HepG2 (cell line): ENCODE measurements around the gene ATAD3C. TPM values are rescaled to one million over a fixed set of nuclear protein-coding genes. Genes with fewer than 3 reads are reported as not detected.

ENCODE experiments used
- ADNP ChIP-seq: sonication (generic); formaldehyde crosslinking; IDR thresholded peaks from 2 replicates; pipeline ENCODE4 v1.4.0; 2020; ENCODE audit warnings: missing genetic modification reagents
- CENPX ChIP-seq: sonication (generic); formaldehyde crosslinking; IDR thresholded peaks from 2 replicates; pipeline ENCODE4 v1.9.0; 2021; ENCODE audit warnings: mild to moderate bottlenecking, missing genetic modification reagents, moderate library complexity
- JARID2 ChIP-seq: sonication (generic); formaldehyde crosslinking; IDR thresholded peaks from 2 replicates; pipeline ENCODE4 v1.8.1; 2023; ENCODE audit warnings: missing genetic modification reagents, inconsistent platforms; ENCODE audit not compliant: insufficient replicate concordance
- KDM2A ChIP-seq: sonication (generic); formaldehyde crosslinking; IDR thresholded peaks from 2 replicates; pipeline ENCODE4 v1.4.0; 2020; ENCODE audit warnings: low read depth, missing genetic modification reagents, borderline replicate concordance
- MIER3 ChIP-seq: IDR thresholded peaks from 2 replicates; pipeline ENCODE4 v1.6.1; 2016; ENCODE audit warnings: missing compliant biosample characterization, borderline replicate concordance
- NR2C2 ChIP-seq: sonication (generic); formaldehyde crosslinking; IDR thresholded peaks from 2 replicates; pipeline ENCODE4 v1.4.0; 2020; ENCODE audit warnings: missing genetic modification reagents, mild to moderate bottlenecking, moderate library complexity, borderline replicate concordance
- NR2F6 ChIP-seq, 2 experiments: IDR thresholded peaks; 2 replicates each; pipeline ENCODE4 v1.6.1; 2016; ENCODE audit warnings: antibody characterized with exemption in 1 of 2, mild to moderate bottlenecking in 1 of 2
- SALL1 ChIP-seq: sonication (generic); formaldehyde crosslinking; IDR thresholded peaks from 2 replicates; pipeline ENCODE4 v1.8.0; 2022; ENCODE audit warnings: mild to moderate bottlenecking, missing genetic modification reagents
- WIZ ChIP-seq: sonication (generic); formaldehyde crosslinking; IDR thresholded peaks from 2 replicates; pipeline ENCODE4 v1.5.1; 2020; ENCODE audit warnings: mild to moderate bottlenecking, missing genetic modification reagents
- XBP1 ChIP-seq: sonication (generic); formaldehyde crosslinking; IDR thresholded peaks from 2 replicates; pipeline ENCODE4 v1.5.0; 2020; ENCODE audit warnings: missing genetic modification reagents
- XRCC5 ChIP-seq: fragments of 200-400 bp; formaldehyde crosslinking; optimal IDR thresholded peaks from 2 replicates; pipeline ENCODE3; 2017; ENCODE audit warnings: mild to moderate bottlenecking, low read length
- ZBTB20 ChIP-seq: sonication (generic); formaldehyde crosslinking; IDR thresholded peaks from 2 replicates; pipeline ENCODE4 v1.8.1; 2023; ENCODE audit warnings: missing genetic modification reagents, low read depth, mild to moderate bottlenecking, borderline replicate concordance
- ZKSCAN8 ChIP-seq: IDR thresholded peaks from 2 replicates; pipeline ENCODE4 v1.6.1; 2016; ENCODE audit warnings: borderline replicate concordance, missing genetic modification reagents, missing compliant biosample characterization
- ZNF570 ChIP-seq: sonication (generic); formaldehyde crosslinking; IDR thresholded peaks from 2 replicates; pipeline ENCODE4 v1.4.0; 2020; ENCODE audit warnings: mild to moderate bottlenecking, missing genetic modification reagents, borderline replicate concordance
- ZNF644 ChIP-seq: IDR thresholded peaks from 2 replicates; pipeline ENCODE4 v1.6.1; 2016; ENCODE audit warnings: low read depth
- polyA plus RNA-seq, 8 experiments: library from polyadenylated mRNA; depleted of rRNA in 3 of 8; stranded (reverse) in 7 of 8; unstranded in 1 of 8; fragments of >200 nt; fragmentation: Illumina TruSeq in 4 of 8; extraction: Trizol in 4 of 8; gene quantifications; 2 replicates each; pipeline versions ENCODE4 v1.2.1 to v1.2.3, GENCODE V29; 2011 to 2016; ENCODE audit warnings: low read depth in 4 of 8, missing spikeins in 1 of 8, mixed read lengths in 1 of 8; ENCODE audit not compliant: insufficient read depth in 1 of 8
- total RNA-seq, 5 experiments: library from RNA; depleted of rRNA; stranded (reverse); fragments of >200 nt; fragmentation: Illumina TruSeq; extraction: Trizol; gene quantifications; 2 replicates each; pipeline ENCODE4 v1.2.3, GENCODE V29; 2016; ENCODE audit warnings: low read depth in 1 of 5
- TF ChIP-seq, protein P1 (sequence below): IDR thresholded peaks from 2 replicates; pipeline ENCODE4 v1.6.1; 2012; ENCODE audit warnings: low read length, improper control_type of control experiment
- TF ChIP-seq, protein P2 (sequence below): sonication (generic); formaldehyde crosslinking; IDR thresholded peaks from 2 replicates; pipeline ENCODE4 v1.8.0; 2022; ENCODE audit warnings: missing genetic modification reagents, mild to moderate bottlenecking, moderate library complexity, borderline replicate concordance
- TF ChIP-seq, protein P3 (sequence below): sonication (generic); formaldehyde crosslinking; IDR thresholded peaks from 2 replicates; pipeline ENCODE4 v1.5.1; 2020; ENCODE audit warnings: missing genetic modification reagents, mild to moderate bottlenecking, borderline replicate concordance
- TF ChIP-seq, protein P4 (sequence below): sonication (generic); formaldehyde crosslinking; IDR thresholded peaks from 2 replicates; pipeline ENCODE4 v1.4.0; 2020; ENCODE audit warnings: low read depth, missing genetic modification reagents

Gene ATAD3C
- total and polyA plus RNA-seq, 2 of the 13 experiments (the other 11 are each of a cell fraction or from before 2014, with no cell fraction given): 2.4 to 3.2 TPM

DNA sequence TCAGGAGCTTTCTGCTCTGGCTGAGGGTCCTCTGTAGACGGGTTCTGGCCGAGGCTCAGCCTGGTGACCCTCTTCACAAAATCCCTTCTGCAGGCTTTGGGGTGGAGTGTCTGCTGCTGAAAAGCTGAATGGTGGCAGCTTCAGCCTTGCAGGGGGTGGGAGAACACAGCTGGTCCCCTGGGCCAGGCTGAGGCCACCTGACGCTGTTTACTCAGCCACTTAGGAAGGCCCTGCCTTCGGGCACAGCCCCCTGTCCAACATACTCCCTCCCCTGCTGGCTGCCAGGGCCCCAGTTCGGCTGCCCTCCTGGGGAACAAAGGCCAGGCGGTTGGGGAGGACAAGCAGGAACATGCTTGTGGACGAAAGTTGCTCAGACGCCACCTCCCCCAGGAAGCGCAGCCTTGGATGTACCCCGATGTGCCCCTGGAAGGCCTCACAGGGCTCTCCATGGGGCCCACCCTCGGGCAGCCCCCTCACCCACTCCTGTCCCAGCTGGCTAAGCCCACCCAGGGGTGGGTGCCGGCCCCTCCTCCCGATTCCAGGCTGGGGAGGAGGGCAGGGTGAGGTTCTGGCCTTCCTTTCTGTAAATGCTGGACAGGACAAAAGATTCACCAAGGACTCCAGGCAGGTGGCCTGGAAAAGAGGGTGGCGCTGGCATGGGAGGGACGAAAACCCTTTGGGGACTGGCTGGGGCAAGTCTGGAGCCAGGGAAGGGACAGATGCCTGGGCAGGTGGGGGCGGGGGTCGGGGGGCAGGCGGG is 28.2 kb upstream of the ATAD3C start, which contains the start of gene ANKRD65 (continued):
- TF ChIP-seq, protein P1, sequence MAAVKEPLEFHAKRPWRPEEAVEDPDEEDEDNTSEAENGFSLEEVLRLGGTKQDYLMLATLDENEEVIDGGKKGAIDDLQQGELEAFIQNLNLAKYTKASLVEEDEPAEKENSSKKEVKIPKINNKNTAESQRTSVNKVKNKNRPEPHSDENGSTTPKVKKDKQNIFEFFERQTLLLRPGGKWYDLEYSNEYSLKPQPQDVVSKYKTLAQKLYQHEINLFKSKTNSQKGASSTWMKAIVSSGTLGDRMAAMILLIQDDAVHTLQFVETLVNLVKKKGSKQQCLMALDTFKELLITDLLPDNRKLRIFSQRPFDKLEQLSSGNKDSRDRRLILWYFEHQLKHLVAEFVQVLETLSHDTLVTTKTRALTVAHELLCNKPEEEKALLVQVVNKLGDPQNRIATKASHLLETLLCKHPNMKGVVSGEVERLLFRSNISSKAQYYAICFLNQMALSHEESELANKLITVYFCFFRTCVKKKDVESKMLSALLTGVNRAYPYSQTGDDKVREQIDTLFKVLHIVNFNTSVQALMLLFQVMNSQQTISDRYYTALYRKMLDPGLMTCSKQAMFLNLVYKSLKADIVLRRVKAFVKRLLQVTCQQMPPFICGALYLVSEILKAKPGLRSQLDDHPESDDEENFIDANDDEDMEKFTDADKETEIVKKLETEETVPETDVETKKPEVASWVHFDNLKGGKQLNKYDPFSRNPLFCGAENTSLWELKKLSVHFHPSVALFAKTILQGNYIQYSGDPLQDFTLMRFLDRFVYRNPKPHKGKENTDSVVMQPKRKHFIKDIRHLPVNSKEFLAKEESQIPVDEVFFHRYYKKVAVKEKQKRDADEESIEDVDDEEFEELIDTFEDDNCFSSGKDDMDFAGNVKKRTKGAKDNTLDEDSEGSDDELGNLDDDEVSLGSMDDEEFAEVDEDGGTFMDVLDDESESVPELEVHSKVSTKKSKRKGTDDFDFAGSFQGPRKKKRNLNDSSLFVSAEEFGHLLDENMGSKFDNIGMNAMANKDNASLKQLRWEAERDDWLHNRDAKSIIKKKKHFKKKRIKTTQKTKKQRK: no peak
- no peak for TF ChIP-seq ZNF570 (CRISPR knock-in tag)
- TF ChIP-seq CENPX: no peak
- TF ChIP-seq, protein P2, sequence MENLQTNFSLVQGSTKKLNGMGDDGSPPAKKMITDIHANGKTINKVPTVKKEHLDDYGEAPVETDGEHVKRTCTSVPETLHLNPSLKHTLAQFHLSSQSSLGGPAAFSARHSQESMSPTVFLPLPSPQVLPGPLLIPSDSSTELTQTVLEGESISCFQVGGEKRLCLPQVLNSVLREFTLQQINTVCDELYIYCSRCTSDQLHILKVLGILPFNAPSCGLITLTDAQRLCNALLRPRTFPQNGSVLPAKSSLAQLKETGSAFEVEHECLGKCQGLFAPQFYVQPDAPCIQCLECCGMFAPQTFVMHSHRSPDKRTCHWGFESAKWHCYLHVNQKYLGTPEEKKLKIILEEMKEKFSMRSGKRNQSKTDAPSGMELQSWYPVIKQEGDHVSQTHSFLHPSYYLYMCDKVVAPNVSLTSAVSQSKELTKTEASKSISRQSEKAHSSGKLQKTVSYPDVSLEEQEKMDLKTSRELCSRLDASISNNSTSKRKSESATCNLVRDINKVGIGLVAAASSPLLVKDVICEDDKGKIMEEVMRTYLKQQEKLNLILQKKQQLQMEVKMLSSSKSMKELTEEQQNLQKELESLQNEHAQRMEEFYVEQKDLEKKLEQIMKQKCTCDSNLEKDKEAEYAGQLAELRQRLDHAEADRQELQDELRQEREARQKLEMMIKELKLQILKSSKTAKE (CRISPR knock-in tag): no peak; the same call in 1 of the 2 replicates
- no peak for TF ChIP-seq JARID2 (CRISPR knock-in tag)
- TF ChIP-seq ZBTB20 (CRISPR knock-in tag): no peak
- TF ChIP-seq NR2C2 (CRISPR knock-in tag): peak; percentile 36; the same call in 1 of the 2 replicates
- peak; percentile 49; the same call in 1 of the 2 replicates for TF ChIP-seq SALL1 (CRISPR knock-in tag)
- TF ChIP-seq WIZ (CRISPR knock-in tag): no peak
- TF ChIP-seq XRCC5: peak; percentile 82
- no peak for TF ChIP-seq ZNF644 (CRISPR knock-in tag)
- peak; percentile 57; the same call in 1 of the 2 replicates for TF ChIP-seq KDM2A (CRISPR knock-in tag)
- TF ChIP-seq NR2F6 (IDR thresholded peaks at IDR 0.05): peak; percentile 66
- peak; percentile 74 for TF ChIP-seq NR2F6 (CRISPR knock-in tag; IDR thresholded peaks at IDR 0.05)
- TF ChIP-seq, protein P3, sequence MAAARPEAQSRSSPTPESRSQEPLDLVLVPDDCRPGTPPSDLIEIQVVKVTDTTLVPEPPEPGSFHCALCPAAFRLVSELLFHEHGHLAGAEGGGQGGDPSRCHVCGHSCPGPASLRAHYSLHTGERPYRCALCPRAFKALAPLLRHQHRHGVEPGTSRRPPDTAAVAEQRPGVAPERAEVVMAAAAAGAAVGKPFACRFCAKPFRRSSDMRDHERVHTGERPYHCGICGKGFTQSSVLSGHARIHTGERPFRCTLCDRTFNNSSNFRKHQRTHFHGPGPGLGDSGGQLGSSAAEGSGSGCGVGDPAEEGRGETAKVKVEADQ (CRISPR knock-in tag): no peak
- no peak for TF ChIP-seq XBP1 (CRISPR knock-in tag)
- no peak for TF ChIP-seq ZKSCAN8 (CRISPR knock-in tag)
- TF ChIP-seq MIER3 (CRISPR knock-in tag): no peak
- no peak for TF ChIP-seq ADNP (CRISPR knock-in tag)
- TF ChIP-seq, protein P4, sequence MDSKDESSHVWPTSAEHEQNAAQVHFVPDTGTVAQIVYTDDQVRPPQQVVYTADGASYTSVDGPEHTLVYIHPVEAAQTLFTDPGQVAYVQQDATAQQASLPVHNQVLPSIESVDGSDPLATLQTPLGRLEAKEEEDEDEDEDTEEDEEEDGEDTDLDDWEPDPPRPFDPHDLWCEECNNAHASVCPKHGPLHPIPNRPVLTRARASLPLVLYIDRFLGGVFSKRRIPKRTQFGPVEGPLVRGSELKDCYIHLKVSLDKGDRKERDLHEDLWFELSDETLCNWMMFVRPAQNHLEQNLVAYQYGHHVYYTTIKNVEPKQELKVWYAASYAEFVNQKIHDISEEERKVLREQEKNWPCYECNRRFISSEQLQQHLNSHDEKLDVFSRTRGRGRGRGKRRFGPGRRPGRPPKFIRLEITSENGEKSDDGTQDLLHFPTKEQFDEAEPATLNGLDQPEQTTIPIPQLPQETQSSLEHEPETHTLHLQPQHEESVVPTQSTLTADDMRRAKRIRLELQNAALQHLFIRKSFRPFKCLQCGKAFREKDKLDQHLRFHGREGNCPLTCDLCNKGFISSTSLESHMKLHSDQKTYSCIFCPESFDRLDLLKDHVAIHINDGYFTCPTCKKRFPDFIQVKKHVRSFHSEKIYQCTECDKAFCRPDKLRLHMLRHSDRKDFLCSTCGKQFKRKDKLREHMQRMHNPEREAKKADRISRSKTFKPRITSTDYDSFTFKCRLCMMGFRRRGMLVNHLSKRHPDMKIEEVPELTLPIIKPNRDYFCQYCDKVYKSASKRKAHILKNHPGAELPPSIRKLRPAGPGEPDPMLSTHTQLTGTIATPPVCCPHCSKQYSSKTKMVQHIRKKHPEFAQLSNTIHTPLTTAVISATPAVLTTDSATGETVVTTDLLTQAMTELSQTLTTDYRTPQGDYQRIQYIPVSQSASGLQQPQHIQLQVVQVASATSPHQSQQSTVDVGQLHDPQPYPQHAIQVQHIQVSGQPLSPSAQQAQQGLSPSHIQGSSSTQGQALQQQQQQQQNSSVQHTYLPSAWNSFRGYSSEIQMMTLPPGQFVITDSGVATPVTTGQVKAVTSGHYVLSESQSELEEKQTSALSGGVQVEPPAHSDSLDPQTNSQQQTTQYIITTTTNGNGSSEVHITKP (CRISPR knock-in tag): peak; percentile 64; the same call in 1 of the 2 replicates
